ENCODE results near the gene TRIM44. TPM values are rescaled to one million over a fixed set of nuclear protein-coding genes. Genes with fewer than 3 reads are reported as not detected.

The TRIM44 gene
- polyA plus RNA-seq, 1 donor (not counting 4 experiments of a cell fraction or from before 2014, with no cell fraction given), result 48.3 TPM

DNA sequence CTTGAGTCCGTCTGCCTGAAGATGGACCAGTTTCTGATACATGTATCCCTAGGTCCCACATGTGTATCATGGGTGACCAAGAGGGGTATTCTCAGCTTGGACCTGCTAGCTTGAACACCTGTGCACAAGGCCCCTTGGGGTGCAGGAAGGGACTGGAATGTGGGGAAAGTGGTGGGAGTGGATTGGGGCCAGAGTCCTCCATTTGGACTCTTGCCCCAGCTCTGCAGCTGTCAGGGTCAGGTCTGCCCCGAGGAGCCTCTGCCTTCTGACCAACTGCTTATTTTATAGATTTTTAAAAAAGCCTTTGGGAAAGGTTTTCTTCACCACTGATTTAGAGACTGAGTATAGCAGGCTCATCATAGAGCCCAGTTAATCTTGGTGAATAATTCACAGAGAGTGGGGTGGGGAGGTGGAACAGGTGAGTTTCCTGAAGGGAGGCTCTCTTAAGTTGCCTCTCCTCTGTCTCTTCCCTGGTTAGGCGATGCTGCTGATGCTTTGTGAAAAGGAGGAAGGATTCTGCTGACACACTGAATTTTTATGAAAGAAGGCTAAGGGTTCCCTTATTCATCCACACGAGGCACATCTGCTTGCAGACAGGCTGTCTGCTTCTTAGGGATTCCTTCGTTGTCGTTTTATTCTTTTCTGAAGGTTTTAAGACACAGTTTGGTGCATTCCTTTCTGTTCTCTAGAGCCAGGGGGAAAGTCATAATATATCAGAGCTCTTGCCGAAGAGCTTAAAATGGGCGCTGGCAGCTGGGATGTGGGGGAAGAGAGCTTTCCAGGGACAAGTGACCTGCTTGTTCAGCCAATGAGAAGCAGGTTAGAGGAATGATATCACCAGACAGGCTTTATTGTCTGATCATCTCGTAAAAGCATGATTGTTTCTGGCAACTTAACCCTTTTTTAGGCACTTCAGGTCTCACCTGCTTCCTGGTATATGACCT, 19.9 kb downstream of the TRIM44 start:
- Histone ChIP-seq H3K36me3 (ENCODE audit: control insufficient read depth in 2 of 2, extremely low read depth in 1 of 2, insufficient read depth in 2 of 2, low read length in 2 of 2) (peaks cover 2 to 4% of the 10 kb centered on the region in 2 experiments), H4K20me1 (ENCODE audit: control insufficient read depth, extremely low read depth, insufficient read depth, low read length) (no peaks in the 10 kb centered on the region), H3K9ac (ENCODE audit: control insufficient read depth, extremely low read depth, insufficient read depth, low read length) (no peak overlapping the region), H3K4me2 (ENCODE audit: control insufficient read depth, extremely low read depth, insufficient read depth, low read depth, low read length) (no peak overlapping the region), H3K27ac (ENCODE audit: control insufficient read depth, insufficient read depth, low read length) (no peak overlapping the region), H3K27me3 (ENCODE audit: control insufficient read depth, extremely low read depth, insufficient read depth, low read length) (no peaks in the 10 kb centered on the region), H2AFZ (ENCODE audit: control insufficient read depth, low read length) (no peak overlapping the region), H3K4me3 (ENCODE audit: control insufficient read depth in 2 of 3, extremely low read depth in 1 of 3, insufficient read depth in 2 of 3, low read depth in 1 of 3, low read length in 3 of 3) (no peak overlapping the region), H3K9me1 (ENCODE audit: control insufficient read depth, extremely low read depth, insufficient read depth, low read length) (no peaks in the 10 kb centered on the region), H3K79me2 (ENCODE audit: control insufficient read depth, insufficient read depth, low read length) (peaks cover 44% of the 10 kb centered on the region), H3K4me1 (ENCODE audit: control insufficient read depth, extremely low read depth, insufficient read depth, low read length) (peaks cover under 1% of the 10 kb centered on the region), H3K9me3 (ENCODE audit: control insufficient read depth, low read depth, low read length) (no peaks in the 10 kb centered on the region)
- FAIRE-seq (no peak), DNase-seq (ENCODE audit: low read depth, low spot score) (no peak)
- TF ChIP-seq EZH2 (IDR thresholded peaks at IDR 0.05; ENCODE audit: low read length), result no peak
- TF ChIP-seq, protein P1, sequence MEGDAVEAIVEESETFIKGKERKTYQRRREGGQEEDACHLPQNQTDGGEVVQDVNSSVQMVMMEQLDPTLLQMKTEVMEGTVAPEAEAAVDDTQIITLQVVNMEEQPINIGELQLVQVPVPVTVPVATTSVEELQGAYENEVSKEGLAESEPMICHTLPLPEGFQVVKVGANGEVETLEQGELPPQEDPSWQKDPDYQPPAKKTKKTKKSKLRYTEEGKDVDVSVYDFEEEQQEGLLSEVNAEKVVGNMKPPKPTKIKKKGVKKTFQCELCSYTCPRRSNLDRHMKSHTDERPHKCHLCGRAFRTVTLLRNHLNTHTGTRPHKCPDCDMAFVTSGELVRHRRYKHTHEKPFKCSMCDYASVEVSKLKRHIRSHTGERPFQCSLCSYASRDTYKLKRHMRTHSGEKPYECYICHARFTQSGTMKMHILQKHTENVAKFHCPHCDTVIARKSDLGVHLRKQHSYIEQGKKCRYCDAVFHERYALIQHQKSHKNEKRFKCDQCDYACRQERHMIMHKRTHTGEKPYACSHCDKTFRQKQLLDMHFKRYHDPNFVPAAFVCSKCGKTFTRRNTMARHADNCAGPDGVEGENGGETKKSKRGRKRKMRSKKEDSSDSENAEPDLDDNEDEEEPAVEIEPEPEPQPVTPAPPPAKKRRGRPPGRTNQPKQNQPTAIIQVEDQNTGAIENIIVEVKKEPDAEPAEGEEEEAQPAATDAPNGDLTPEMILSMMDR (optimal IDR thresholded peaks at IDR 0.05 in 1 of 3, IDR thresholded peaks at IDR 0.05 in 1 of 3, conservative IDR thresholded peaks at IDR 0.05 in 1 of 3; ENCODE audit: extremely low read depth in 1 of 3, insufficient read depth in 2 of 3, low read length in 3 of 3), result no peak
- dilution Hi-C loops (cut with MboI; ENCODE audit: extremely low pct_ligation_motif_present, low sequenced_read_pairs), result no loop called here

DNA sequence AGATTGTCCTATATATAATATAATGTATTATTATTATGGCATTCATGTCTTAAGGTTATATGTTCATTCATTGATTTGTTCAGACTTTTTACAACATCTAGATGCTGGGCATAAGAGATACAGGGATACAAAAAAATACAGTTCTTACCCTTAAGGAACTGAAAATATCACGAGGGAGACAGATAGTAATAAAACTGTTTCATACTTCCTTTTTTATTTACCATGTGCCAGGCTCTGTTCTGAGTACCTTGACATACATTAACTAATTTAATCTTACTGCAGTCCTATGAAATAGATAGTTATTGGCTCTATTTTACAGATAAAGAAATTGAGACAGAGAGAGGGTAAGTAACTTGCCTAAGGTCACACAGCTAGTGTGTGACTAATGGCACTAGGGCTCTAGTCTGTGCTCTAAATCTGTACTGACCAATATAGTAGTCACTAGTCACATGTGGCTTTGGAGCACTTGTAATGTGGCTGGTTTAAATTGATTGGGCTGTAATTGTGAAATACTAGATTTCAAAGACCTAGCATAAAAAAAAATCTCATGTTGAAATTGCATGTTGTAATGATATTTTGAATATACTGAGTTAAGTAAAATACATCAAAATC, 21.3 kb downstream of the TRIM44 start:
- Histone ChIP-seq H3K4me3 (ENCODE audit: control insufficient read depth in 2 of 3, extremely low read depth in 1 of 3, insufficient read depth in 2 of 3, low read depth in 1 of 3, low read length in 3 of 3) (no peak overlapping the region), H3K9me1 (ENCODE audit: control insufficient read depth, extremely low read depth, insufficient read depth, low read length) (no peaks in the 10 kb centered on the region), H3K4me1 (ENCODE audit: control insufficient read depth, extremely low read depth, insufficient read depth, low read length) (peaks cover 8% of the 10 kb centered on the region), H3K36me3 (ENCODE audit: control insufficient read depth in 2 of 2, extremely low read depth in 1 of 2, insufficient read depth in 2 of 2, low read length in 2 of 2) (peaks cover 2 to 4% of the 10 kb centered on the region in 2 experiments), H3K27ac (ENCODE audit: control insufficient read depth, insufficient read depth, low read length) (no peak overlapping the region), H2AFZ (ENCODE audit: control insufficient read depth, low read length) (no peak overlapping the region), H4K20me1 (ENCODE audit: control insufficient read depth, extremely low read depth, insufficient read depth, low read length) (no peaks in the 10 kb centered on the region), H3K9me3 (ENCODE audit: control insufficient read depth, low read depth, low read length) (no peaks in the 10 kb centered on the region), H3K4me2 (ENCODE audit: control insufficient read depth, extremely low read depth, insufficient read depth, low read depth, low read length) (no peak overlapping the region), H3K79me2 (ENCODE audit: control insufficient read depth, insufficient read depth, low read length) (peaks cover 34% of the 10 kb centered on the region), H3K9ac (ENCODE audit: control insufficient read depth, extremely low read depth, insufficient read depth, low read length) (no peak overlapping the region), H3K27me3 (ENCODE audit: control insufficient read depth, extremely low read depth, insufficient read depth, low read length) (no peaks in the 10 kb centered on the region)
- dilution Hi-C loops (cut with MboI; ENCODE audit: extremely low pct_ligation_motif_present, low sequenced_read_pairs), result no loop called here
- TF ChIP-seq, protein P1 (optimal IDR thresholded peaks at IDR 0.05 in 1 of 3, IDR thresholded peaks at IDR 0.05 in 1 of 3, conservative IDR thresholded peaks at IDR 0.05 in 1 of 3; ENCODE audit: extremely low read depth in 1 of 3, insufficient read depth in 2 of 3, low read length in 3 of 3), result no peak
- TF ChIP-seq EZH2 (IDR thresholded peaks at IDR 0.05; ENCODE audit: low read length), result no peak
- FAIRE-seq (no peak), DNase-seq (ENCODE audit: low read depth, low spot score) (no peak)
